Progenitor cell of endocrine pancreas (in vitro differentiated cells): ENCODE results near the gene CLHC1. TPM values are rescaled to one million over a fixed set of nuclear protein-coding genes. Genes with fewer than 3 reads are reported as not detected.
"Not testable (repeated sequence)": the region's sequence is repeated elsewhere in the genome, so short reads cannot be mapped to it uniquely, and the experiment has no call there.

Experiments used
- DNase-seq: peaks from one replicate; pipeline ENCODE4 v3.0.0; 2021; ENCODE audit warnings: low spot score; ENCODE audit not compliant: unreplicated experiment
- H3K27ac Mint-ChIP-seq: 2 replicates; pipeline ENCODE4 v1.8.0; 2021; ENCODE audit warnings: mild to moderate bottlenecking, moderate library complexity, mixed read lengths
- H3K27me3 Mint-ChIP-seq: 2 replicates; pipeline ENCODE4 v1.8.0; 2021; ENCODE audit warnings: mixed read lengths
- H3K36me3 Mint-ChIP-seq: 2 replicates; pipeline ENCODE4 v1.8.0; 2022; ENCODE audit warnings: mixed read lengths; ENCODE audit not compliant: insufficient read depth
- H3K4me1 Mint-ChIP-seq: 2 replicates; pipeline ENCODE4 v1.8.0; 2021; ENCODE audit warnings: low read depth, mixed read lengths
- H3K4me3 Mint-ChIP-seq: 2 replicates; pipeline ENCODE4 v1.8.0; 2021; ENCODE audit warnings: low read depth, mild to moderate bottlenecking, moderate library complexity, mixed read lengths
- H3K9me3 Mint-ChIP-seq: 2 replicates; pipeline ENCODE4 v1.8.0; 2021; ENCODE audit warnings: low read depth, mixed read lengths
- CTCF ChIP-seq: fragments of 200-600 bp; sonication (generic); IDR thresholded peaks from one replicate; pipeline ENCODE4 v1.5.0; 2021; ENCODE audit warnings: antibody characterized with exemption, mild to moderate bottlenecking; ENCODE audit not compliant: unreplicated experiment
- total RNA-seq: library from RNA; stranded (reverse); gene quantifications from 2 replicates; pipeline ENCODE4 v1.2.1, GENCODE V29; 2021

Gene CLHC1
- total RNA-seq, 1 donor from 2014 or later = 43.9 TPM

- Mint-ChIP-seq H3K4me3 (no peak overlapping the region), H3K27me3 (no peaks in the 10 kb centered on the region), H3K9me3 (no peaks in the 10 kb centered on the region), H3K4me1 (peaks cover 38% of the 10 kb centered on the region), H3K27ac (no peak overlapping the region), H3K36me3 (no peaks in the 10 kb centered on the region)
- no peak for DNase-seq
- no peak for TF ChIP-seq CTCF
Observed at GRCh38 chr2:55133467-55134315, 98.4 kb downstream of the CLHC1 start.

- no peaks in the 10 kb centered on the region for H3K27me3 Mint-ChIP-seq
- TF ChIP-seq CTCF = no peak
Observed at GRCh38 chr2:55130849-55131248, 101.2 kb downstream of the CLHC1 start.

DNA sequence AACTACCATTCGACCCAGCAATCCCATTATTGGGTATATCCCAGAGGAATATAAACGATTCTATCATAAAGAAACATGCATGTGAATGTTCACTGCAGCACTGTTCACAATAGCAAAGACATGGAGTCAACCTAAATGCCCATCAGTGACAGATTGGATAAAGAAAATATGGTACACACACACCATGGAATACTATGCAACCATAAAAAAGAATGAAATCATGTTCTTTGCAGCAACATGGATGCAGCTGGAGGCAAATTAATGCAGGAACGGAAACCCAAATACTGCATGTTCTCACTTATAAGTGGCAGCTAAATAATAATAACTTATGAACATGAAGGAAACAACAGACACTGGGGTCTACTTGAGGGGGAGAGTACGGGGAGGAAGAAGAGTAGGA is 105.5 kb downstream of the CLHC1 start:
- H3K27ac Mint-ChIP-seq, H3K36me3 Mint-ChIP-seq, H3K4me1 Mint-ChIP-seq, H3K27me3 Mint-ChIP-seq, H3K4me3 Mint-ChIP-seq, DNase-seq: not testable (repeated sequence)
- H3K9me3 Mint-ChIP-seq = peaks cover 11% of the 10 kb centered on the region

More at GRCh38 chr2:55130849-55131248, 101.2 kb downstream of the CLHC1 start:
- H3K9me3 Mint-ChIP-seq = peaks cover 4% of the 10 kb centered on the region
- no peaks in the 10 kb centered on the region for H3K36me3 Mint-ChIP-seq
- no peak overlapping the region for H3K27ac Mint-ChIP-seq
- H3K4me3 Mint-ChIP-seq = no peak overlapping the region
- peaks cover 11% of the 10 kb centered on the region for H3K4me1 Mint-ChIP-seq
- DNase-seq = no peak

Other genes starting within 250 kb of the CLHC1 start
- gene RTN4, start 181.8 kb downstream of the CLHC1 start, total RNA-seq = 246 and 265 TPM in 2 replicates
- gene RPS27A, start 395 bp upstream of the CLHC1 start, total RNA-seq = 807 and 898 TPM in 2 replicates
- 22.7 and 24.5 TPM in 2 replicates for gene MTIF2, start 36.9 kb upstream of the CLHC1 start, total RNA-seq
- gene CCDC88A, start 187.6 kb upstream of the CLHC1 start, total RNA-seq = 77.1 and 81.1 TPM in 2 replicates